HUES48 (cell line): ENCODE results near the gene KLF6.

Experiments
- H3K27ac ChIP-seq: one replicate; pipeline ENCODE4 v1.7.0; 2013; ENCODE audit warnings: low read depth, low read length, inconsistent platforms
- H3K27me3 ChIP-seq: 2 replicates; pipeline ENCODE4 v1.6.1; 2013; ENCODE audit warnings: mild to moderate bottlenecking, low read length; ENCODE audit not compliant: control insufficient read depth, insufficient read depth
- H3K36me3 ChIP-seq: 2 replicates; pipeline ENCODE4 v1.6.1; 2013; ENCODE audit warnings: low read length; ENCODE audit not compliant: control insufficient read depth, insufficient read depth
- H3K4me1 ChIP-seq: 2 replicates; pipeline ENCODE4 v1.6.1; 2013; ENCODE audit warnings: mild to moderate bottlenecking, low read length; ENCODE audit not compliant: control insufficient read depth, insufficient read depth
- H3K4me3 ChIP-seq: 2 replicates; pipeline ENCODE4 v1.5.1; 2013; ENCODE audit warnings: mild to moderate bottlenecking, low read depth, low read length
- H3K9ac ChIP-seq: 2 replicates; pipeline ENCODE4 v1.6.1; 2013; ENCODE audit warnings: mild to moderate bottlenecking, low read depth, low read length, moderate library complexity
- H3K9me3 ChIP-seq: 2 replicates; pipeline ENCODE4 v1.6.1; 2013; ENCODE audit warnings: low read length; ENCODE audit not compliant: control insufficient read depth, insufficient read depth

Gene KLF6

GRCh38 chr10:3784510-3785250 lies at the start of gene KLF6:
TSS of gene KLF6 (minus strand) at chr10:3785209. CDS start at chr10:3785014, 195 bp downstream.
- H3K36me3 ChIP-seq, result peaks cover 25% of the 10 kb centered on the region
- H3K4me1 ChIP-seq, result peaks cover 31% of the 10 kb centered on the region
- H3K27ac ChIP-seq, result peak within 1 kb of the TSS; percentile 99
- H3K9ac ChIP-seq, result peak within 1 kb of the TSS; percentile 97
- H3K4me3 ChIP-seq, result peak within 1 kb of the TSS; percentile 85
- peaks cover 5% of the 10 kb centered on the region; the same call in 1 of the 2 replicates for H3K27me3 ChIP-seq
- H3K9me3 ChIP-seq, result no peaks in the 10 kb centered on the region

- Histone ChIP-seq H3K4me3 (no peak overlapping the region), H3K4me1 (peaks cover 6% of the 10 kb centered on the region), H3K36me3 (no peaks in the 10 kb centered on the region), H3K9me3 (no peaks in the 10 kb centered on the region), H3K27ac (no peak overlapping the region), H3K27me3 (no peaks in the 10 kb centered on the region), H3K9ac (no peak overlapping the region)
Measured at GRCh38 chr10:3834404-3834803, 49.4 kb upstream of the KLF6 start.

GRCh38 chr10:3833046-3833445 lies 48.0 kb upstream of the KLF6 start:
- Histone ChIP-seq H3K9ac (no peak overlapping the region), H3K4me3 (no peak overlapping the region), H3K4me1 (peaks cover 15% of the 10 kb centered on the region), H3K27ac (no peak overlapping the region), H3K9me3 (no peaks in the 10 kb centered on the region), H3K36me3 (no peaks in the 10 kb centered on the region), H3K27me3 (no peaks in the 10 kb centered on the region)

GRCh38 chr10:3832022-3832786 lies 47.2 kb upstream of the KLF6 start:
- H3K27ac ChIP-seq, result no peak overlapping the region
- H3K4me1 ChIP-seq, result peaks cover 15% of the 10 kb centered on the region
- H3K9me3 ChIP-seq, result no peaks in the 10 kb centered on the region
- no peaks in the 10 kb centered on the region for H3K36me3 ChIP-seq
- no peaks in the 10 kb centered on the region for H3K27me3 ChIP-seq
- no peak overlapping the region for H3K9ac ChIP-seq
- H3K4me3 ChIP-seq, result no peak overlapping the region

- no peaks in the 10 kb centered on the region for H3K9me3 ChIP-seq
- peaks cover 15% of the 10 kb centered on the region for H3K4me1 ChIP-seq
- H3K4me3 ChIP-seq, result no peak overlapping the region
- H3K27me3 ChIP-seq, result no peaks in the 10 kb centered on the region
- H3K27ac ChIP-seq, result no peak overlapping the region
- no peak overlapping the region for H3K9ac ChIP-seq
- H3K36me3 ChIP-seq, result no peaks in the 10 kb centered on the region
Measured at GRCh38 chr10:3831608-3832007, 46.6 kb upstream of the KLF6 start.

GRCh38 chr10:3830946-3831345 lies 45.9 kb upstream of the KLF6 start:
- Histone ChIP-seq H3K27ac (no peak overlapping the region), H3K9me3 (no peaks in the 10 kb centered on the region), H3K27me3 (no peaks in the 10 kb centered on the region), H3K36me3 (no peaks in the 10 kb centered on the region), H3K9ac (no peak overlapping the region), H3K4me3 (no peak overlapping the region), H3K4me1 (peaks cover 15% of the 10 kb centered on the region)

- H3K27ac ChIP-seq, result peak overlapping the region; percentile 74
Measured at GRCh38 chr10:3829156-3830050, 44.4 kb upstream of the KLF6 start.

GRCh38 chr10:3828404-3829155 lies 43.6 kb upstream of the KLF6 start:
- peaks cover 15% of the 10 kb centered on the region for H3K4me1 ChIP-seq
- H3K36me3 ChIP-seq, result no peaks in the 10 kb centered on the region
- no peak overlapping the region; the same call in 1 of the 2 replicates for H3K4me3 ChIP-seq
- no peak overlapping the region for H3K9ac ChIP-seq
- H3K27me3 ChIP-seq, result no peaks in the 10 kb centered on the region
- no peak overlapping the region for H3K27ac ChIP-seq
- H3K9me3 ChIP-seq, result no peaks in the 10 kb centered on the region

More at GRCh38 chr10:3829156-3830050, 44.4 kb upstream of the KLF6 start:
- Histone ChIP-seq H3K4me3 (peak overlapping the region; percentile 3; the same call in 1 of the 2 replicates), H3K4me1 (peaks cover 15% of the 10 kb centered on the region), H3K9me3 (no peaks in the 10 kb centered on the region), H3K36me3 (no peaks in the 10 kb centered on the region), H3K27me3 (no peaks in the 10 kb centered on the region), H3K9ac (no peak overlapping the region)

- Histone ChIP-seq H3K27ac (no peak overlapping the region), H3K9ac (no peak overlapping the region), H3K4me3 (no peak overlapping the region), H3K4me1 (peaks cover 15% of the 10 kb centered on the region), H3K9me3 (no peaks in the 10 kb centered on the region), H3K27me3 (no peaks in the 10 kb centered on the region), H3K36me3 (no peaks in the 10 kb centered on the region)
Measured at GRCh38 chr10:3827768-3828403, 42.9 kb upstream of the KLF6 start.

- no peak overlapping the region for H3K9ac ChIP-seq
- H3K4me3 ChIP-seq, result no peak overlapping the region
- H3K27ac ChIP-seq, result peak overlapping the region; percentile 18
- no peaks in the 10 kb centered on the region for H3K9me3 ChIP-seq
- no peaks in the 10 kb centered on the region for H3K27me3 ChIP-seq
- peaks cover 15% of the 10 kb centered on the region for H3K4me1 ChIP-seq
- no peaks in the 10 kb centered on the region for H3K36me3 ChIP-seq
Measured at GRCh38 chr10:3827266-3827665, 42.3 kb upstream of the KLF6 start.
